Skeletal muscle tissue (tissue), 4 donors: Measurements from ENCODE around the gene DNAAF5. TPM values are rescaled to one million over a fixed set of nuclear protein-coding genes. Genes with fewer than 3 reads are reported as not detected.

Experiments
- H3K27ac ChIP-seq: one replicate; pipeline ENCODE4 v1.7.0; 2013; ENCODE audit warnings: mild to moderate bottlenecking, low read depth, low read length, inconsistent platforms
- H3K27me3 ChIP-seq, 3 donors: one replicate each; pipeline ENCODE4 v1.7.0; 2013; ENCODE audit warnings: low read length in 3 of 3; ENCODE audit not compliant: control insufficient read depth in 3 of 3, insufficient read depth in 3 of 3
- H3K36me3 ChIP-seq, 3 donors: one replicate each; pipeline ENCODE4 v1.7.0; 2013; ENCODE audit warnings: low read length in 3 of 3; ENCODE audit not compliant: control insufficient read depth in 3 of 3, insufficient read depth in 3 of 3
- H3K4me1 ChIP-seq, 3 donors: one replicate each; pipeline ENCODE4 v1.7.0; 2013; ENCODE audit warnings: low read length in 3 of 3, mild to moderate bottlenecking in 3 of 3; ENCODE audit not compliant: control insufficient read depth in 3 of 3, insufficient read depth in 3 of 3
- H3K4me3 ChIP-seq, 3 donors: one replicate each; pipeline ENCODE4 v1.7.0; 2013; ENCODE audit warnings: low read length in 3 of 3
- H3K9ac ChIP-seq, 3 donors: one replicate each; pipeline ENCODE4 v1.7.0; 2013; ENCODE audit warnings: low read length in 3 of 3, mild to moderate bottlenecking in 3 of 3, moderate library complexity in 2 of 3, low read depth in 1 of 3
- H3K9me3 ChIP-seq, 3 donors: one replicate each; pipeline ENCODE4 v1.7.0; 2013; ENCODE audit warnings: low read length in 3 of 3; ENCODE audit not compliant: control insufficient read depth in 3 of 3
- total RNA-seq: library from RNA; depleted of rRNA; stranded (reverse); fragments of >200 nt; gene quantifications from one replicate; pipeline ENCODE4 v1.2.3, GENCODE V29; 2014
- donor health status: Osteomylitis.

The DNAAF5 gene
- total RNA-seq, 1 donor from 2014 or later: 13.0 TPM

- Histone ChIP-seq H3K27me3 (no peaks in the 10 kb centered on the region), H3K4me3 (no peak overlapping the region), H3K9me3 (no peaks in the 10 kb centered on the region), H3K9ac (peak overlapping the region in 2 of 3 donors; percentile 42 to 57), H3K27ac (peak overlapping the region; percentile 66), H3K36me3 (peaks cover 18 to 26% (median 19%) of the 10 kb centered on the region in 3 donors), H3K4me1 (peaks cover 17 to 23% (median 19%) of the 10 kb centered on the region in 3 donors)
Observed at GRCh38 chr7:771234-772004, 44.9 kb downstream of the DNAAF5 start.

DNA sequence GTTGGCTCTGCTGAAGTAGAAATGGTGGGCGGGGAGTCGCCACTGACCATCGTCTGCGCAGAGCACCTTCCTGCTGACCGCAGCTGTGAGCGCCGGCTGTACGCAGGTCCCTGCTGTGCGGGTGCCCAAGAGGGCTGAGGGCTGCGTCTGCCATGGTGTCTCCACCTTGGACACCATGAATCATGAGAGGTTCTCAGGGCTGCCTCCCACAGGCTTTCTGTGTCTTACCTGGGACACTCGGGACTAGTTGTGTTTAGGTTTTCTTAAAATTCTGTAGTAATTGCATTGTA lies 45.5 kb downstream of the DNAAF5 start:
- no peaks in the 10 kb centered on the region for H3K27me3 ChIP-seq
- no peak overlapping the region for H3K4me3 ChIP-seq
- H3K9me3 ChIP-seq: no peaks in the 10 kb centered on the region
- H3K4me1 ChIP-seq: peaks cover 17 to 23% (median 19%) of the 10 kb centered on the region in 3 donors
- H3K9ac ChIP-seq: no peak overlapping the region
- H3K27ac ChIP-seq: no peak overlapping the region
- H3K36me3 ChIP-seq: peaks cover 23 to 29% (median 23%) of the 10 kb centered on the region in 3 donors

DNA sequence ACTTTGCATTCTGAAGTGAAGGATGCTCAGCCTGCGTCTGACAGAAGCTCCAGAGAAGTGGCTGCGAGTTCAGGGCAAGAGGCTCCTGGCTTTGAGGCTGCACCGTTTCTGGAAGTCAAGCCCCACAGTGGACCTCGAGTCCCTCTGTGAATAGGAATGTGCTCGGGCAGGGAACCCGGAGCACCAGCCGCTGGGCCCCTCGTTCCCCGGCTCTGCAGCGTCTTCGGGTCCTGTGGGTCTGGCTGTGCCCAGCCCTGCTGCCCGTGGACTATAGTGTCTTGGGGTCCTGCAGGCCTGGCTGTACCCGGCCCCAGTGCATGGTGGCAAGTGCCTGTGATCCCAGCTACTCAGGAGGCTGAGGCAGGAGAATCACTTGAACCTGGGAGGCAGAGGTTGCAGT lies 45.9 kb downstream of the DNAAF5 start:
- H3K27ac ChIP-seq: no peak overlapping the region
- peaks cover 17 to 23% (median 19%) of the 10 kb centered on the region in 3 donors for H3K4me1 ChIP-seq
- peaks cover 23 to 29% (median 26%) of the 10 kb centered on the region in 3 donors for H3K36me3 ChIP-seq
- no peaks in the 10 kb centered on the region for H3K9me3 ChIP-seq
- no peaks in the 10 kb centered on the region for H3K27me3 ChIP-seq
- no peak overlapping the region for H3K9ac ChIP-seq
- H3K4me3 ChIP-seq: no peak overlapping the region

DNA sequence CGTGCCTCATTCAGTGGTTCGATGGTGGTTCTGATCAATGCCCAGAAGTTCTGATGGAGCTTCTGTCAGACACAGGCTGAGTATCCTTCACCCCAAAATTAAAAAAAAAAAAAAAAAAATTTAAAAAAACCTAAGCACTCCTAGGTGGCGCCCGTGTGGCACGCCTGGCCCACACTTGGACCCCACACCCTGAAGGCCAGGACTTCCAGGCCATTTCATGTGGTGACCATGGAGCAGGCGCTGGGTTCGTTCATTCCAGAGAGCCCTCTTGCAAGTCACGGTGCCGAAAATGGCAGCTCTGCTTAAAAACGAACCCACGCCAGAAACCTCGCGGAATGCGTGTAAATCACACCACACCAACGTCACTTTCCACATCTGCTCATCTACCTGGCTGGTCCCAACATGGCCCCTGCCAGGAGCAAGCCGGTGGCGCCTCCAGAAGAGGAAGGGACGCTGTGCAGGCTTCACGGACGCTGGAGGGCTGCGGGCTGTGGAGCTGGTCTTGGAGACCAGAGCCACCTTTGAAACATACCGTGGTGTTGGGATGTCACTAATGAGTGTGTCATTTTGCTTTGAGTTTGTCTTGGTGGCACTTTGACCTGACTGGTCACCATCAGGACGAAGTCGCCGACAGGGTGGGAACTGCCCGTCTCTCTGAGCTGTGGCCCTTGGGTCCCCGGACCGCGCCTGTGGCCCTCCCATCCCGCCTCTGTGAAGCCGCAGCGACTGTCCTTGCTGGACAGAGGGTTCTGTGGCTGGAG lies 46.5 kb downstream of the DNAAF5 start:
- Histone ChIP-seq H3K27ac (no peak overlapping the region), H3K9ac (no peak overlapping the region), H3K4me3 (no peak overlapping the region), H3K27me3 (no peaks in the 10 kb centered on the region), H3K36me3 (peaks cover 26 to 29% (median 26%) of the 10 kb centered on the region in 3 donors), H3K9me3 (no peaks in the 10 kb centered on the region), H3K4me1 (peaks cover 17 to 19% (median 18%) of the 10 kb centered on the region in 3 donors)

DNA sequence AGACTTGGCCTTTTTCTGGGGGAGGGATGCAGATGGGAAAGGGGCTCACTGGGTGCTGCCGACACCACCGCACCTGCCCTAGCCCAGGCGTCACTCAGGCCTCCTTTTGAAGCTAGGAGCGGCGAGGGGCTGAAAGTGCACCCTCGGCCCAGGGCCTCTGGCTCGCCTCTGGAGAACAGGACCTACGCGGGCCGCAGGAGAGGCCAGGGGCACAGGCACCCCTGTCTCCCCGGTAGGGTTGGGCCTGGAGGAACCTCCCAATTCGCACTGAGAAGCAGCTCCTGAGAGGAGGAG lies 47.1 kb downstream of the DNAAF5 start:
- no peak overlapping the region for H3K4me3 ChIP-seq
- peaks cover 13 to 16% (median 13%) of the 10 kb centered on the region in 3 donors for H3K4me1 ChIP-seq
- no peaks in the 10 kb centered on the region for H3K9me3 ChIP-seq
- no peak overlapping the region for H3K27ac ChIP-seq
- H3K9ac ChIP-seq: no peak overlapping the region
- H3K27me3 ChIP-seq: no peaks in the 10 kb centered on the region
- peaks cover 30 to 31% (median 31%) of the 10 kb centered on the region in 3 donors for H3K36me3 ChIP-seq

GRCh38 chr7:774161-775109 lies 47.9 kb downstream of the DNAAF5 start:
- H3K4me1 ChIP-seq: peaks cover 5 to 9% (median 8%) of the 10 kb centered on the region in 3 donors
- peaks cover 33 to 34% (median 33%) of the 10 kb centered on the region in 3 donors for H3K36me3 ChIP-seq

GRCh38 chr7:776381-776780 lies 49.9 kb downstream of the DNAAF5 start:
- H3K4me1 ChIP-seq: peaks cover 0 to 13% (median 3%) of the 10 kb centered on the region in 3 donors
- H3K9ac ChIP-seq: no peak overlapping the region
- no peaks in the 10 kb centered on the region for H3K9me3 ChIP-seq
- no peak overlapping the region for H3K4me3 ChIP-seq
- H3K27me3 ChIP-seq: no peaks in the 10 kb centered on the region
- peaks cover 37 to 41% (median 39%) of the 10 kb centered on the region in 3 donors for H3K36me3 ChIP-seq
- no peak overlapping the region for H3K27ac ChIP-seq

More at GRCh38 chr7:774161-775109, 47.9 kb downstream of the DNAAF5 start:
- Histone ChIP-seq H3K9me3 (no peaks in the 10 kb centered on the region), H3K27ac (no peak overlapping the region), H3K27me3 (no peaks in the 10 kb centered on the region), H3K4me3 (no peak overlapping the region), H3K9ac (no peak overlapping the region)

DNA sequence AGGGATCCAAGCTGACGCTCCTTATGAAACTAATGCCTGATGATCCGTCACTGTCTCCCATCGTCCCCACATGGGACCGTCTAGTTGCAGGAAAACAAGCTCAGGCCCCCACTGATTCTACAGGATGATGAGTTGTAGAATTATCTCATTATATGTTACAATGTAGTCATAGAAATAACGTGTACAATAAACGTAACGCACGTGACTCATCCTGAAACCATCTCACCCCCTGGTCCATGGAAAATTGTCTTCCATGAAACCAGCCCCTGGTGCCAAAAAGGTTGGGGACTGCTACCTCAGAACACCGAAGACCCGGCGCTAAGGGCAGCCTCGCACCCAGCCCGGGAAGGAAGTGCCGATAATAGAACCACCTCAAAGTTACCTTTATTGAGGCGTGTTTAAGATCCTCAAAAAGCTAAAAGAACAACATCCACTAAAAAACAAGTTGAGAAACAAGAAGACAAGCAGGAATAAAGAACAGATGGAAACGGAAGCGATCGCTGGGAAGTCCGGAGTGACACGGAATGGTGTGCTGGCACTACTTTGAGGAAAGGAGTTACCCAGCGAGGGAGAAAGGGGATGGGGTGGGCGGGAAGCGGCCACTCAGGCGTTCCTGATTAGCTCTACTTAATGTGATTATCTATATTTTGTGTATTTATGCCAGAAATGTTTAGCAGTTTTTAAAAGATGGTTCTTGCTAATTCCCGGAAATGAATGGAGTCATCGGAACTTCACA lies 50.7 kb downstream of the DNAAF5 start:
- Histone ChIP-seq H3K4me1 (peaks cover 0 to 13% (median 0%) of the 10 kb centered on the region in 3 donors), H3K27me3 (no peaks in the 10 kb centered on the region), H3K9me3 (no peaks in the 10 kb centered on the region), H3K4me3 (no peak overlapping the region), H3K27ac (no peak overlapping the region), H3K9ac (no peak overlapping the region), H3K36me3 (peaks cover 37 to 47% (median 39%) of the 10 kb centered on the region in 3 donors)

- peaks cover 39 to 48% (median 40%) of the 10 kb centered on the region in 3 donors for H3K36me3 ChIP-seq
- H3K9ac ChIP-seq: no peak overlapping the region
Observed at GRCh38 chr7:777728-778078, 51.2 kb downstream of the DNAAF5 start.

More at GRCh38 chr7:777728-778078, 51.2 kb downstream of the DNAAF5 start:
- Histone ChIP-seq H3K9me3 (no peaks in the 10 kb centered on the region), H3K27me3 (no peaks in the 10 kb centered on the region), H3K27ac (no peak overlapping the region), H3K4me3 (no peak overlapping the region), H3K4me1 (peaks cover 0 to 13% (median 0%) of the 10 kb centered on the region in 3 donors)
